MM.1S (cell line): ENCODE measurements around the gene LORICRIN.

ENCODE experiments used
- DNase-seq: peaks from one replicate; pipeline ENCODE4 v3.0.0-alpha.2; 2015
- H2AFZ ChIP-seq: fragments of 300-600 bp; sonication (generic); 2 replicates; pipeline ENCODE4 v1.6.0; 2016; ENCODE audit warnings: antibody characterized with exemption, low read length
- H3F3A ChIP-seq: fragments of 300-600 bp; sonication (generic); 2 replicates; pipeline ENCODE4 v1.6.1; 2016; ENCODE audit warnings: mild to moderate bottlenecking, antibody characterized with exemption, low read length, moderate library complexity, mixed read lengths; ENCODE audit not compliant: insufficient read depth
- H3K27ac ChIP-seq: fragments of 300-600 bp; sonication (generic); 2 replicates; pipeline ENCODE4 v1.5.1; 2016; ENCODE audit warnings: mild to moderate bottlenecking, low read length
- H3K27me3 ChIP-seq: fragments of 300-600 bp; sonication (generic); replicated peaks from 2 replicates; pipeline ENCODE4 v1.6.0; 2016; ENCODE audit warnings: low read length; ENCODE audit not compliant: insufficient read depth
- H3K36me3 ChIP-seq: fragments of 300-600 bp; sonication (generic); replicated peaks from 2 replicates; pipeline ENCODE4 v1.6.1; 2016; ENCODE audit warnings: mild to moderate bottlenecking, low read length, mixed read lengths; ENCODE audit not compliant: insufficient read depth
- H3K4me1 ChIP-seq: fragments of 300-600 bp; sonication (generic); 2 replicates; pipeline ENCODE4 v1.6.1; 2016; ENCODE audit warnings: low read length, mixed read lengths
- H3K4me2 ChIP-seq: fragments of 300-600 bp; sonication (generic); 2 replicates; pipeline ENCODE4 v1.6.0; 2016; ENCODE audit warnings: low read depth, low read length
- H3K4me3 ChIP-seq: fragments of 300-600 bp; sonication (generic); 2 replicates; pipeline ENCODE4 v1.5.1; 2016; ENCODE audit warnings: low read length, mixed read lengths
- H3K79me2 ChIP-seq: fragments of 300-600 bp; sonication (generic); 2 replicates; pipeline ENCODE4 v1.6.1; 2016; ENCODE audit warnings: mixed run types, low read length, mixed read lengths
- H3K9ac ChIP-seq: fragments of 300-600 bp; sonication (generic); 2 replicates; pipeline ENCODE4 v1.6.1; 2016; ENCODE audit warnings: low read length, mixed read lengths
- H3K9me2 ChIP-seq: fragments of 300-600 bp; sonication (generic); replicated peaks from 2 replicates; pipeline ENCODE4 v1.6.1; 2016; ENCODE audit warnings: mild to moderate bottlenecking, low read length, mixed read lengths; ENCODE audit not compliant: insufficient read depth
- H3K9me3 ChIP-seq: fragments of 300-600 bp; sonication (generic); replicated peaks from 2 replicates; pipeline ENCODE4 v1.6.1; 2016; ENCODE audit warnings: mild to moderate bottlenecking, low read length, mixed read lengths; ENCODE audit not compliant: insufficient read depth
- H4K20me1 ChIP-seq: fragments of 300-600 bp; sonication (generic); 2 replicates; pipeline ENCODE4 v1.6.1; 2016; ENCODE audit warnings: mild to moderate bottlenecking, low read length, moderate library complexity, mixed read lengths; ENCODE audit not compliant: insufficient read depth
- CTCF ChIP-seq: fragments of 300-600 bp; sonication (generic); IDR thresholded peaks from 2 replicates; pipeline ENCODE4 v1.5.1; 2016; ENCODE audit warnings: antibody characterized with exemption, low read length, mixed read lengths
- EZH2 ChIP-seq: fragments of 300-600 bp; sonication (generic); optimal IDR thresholded peaks from 2 replicates; pipeline ENCODE3; 2017; ENCODE audit warnings: low read depth, mild to moderate bottlenecking, antibody characterized with exemption, low read length, mixed read lengths
- EZH2phosphoT487 ChIP-seq: fragments of 300-600 bp; sonication (generic); IDR thresholded peaks from 2 replicates; pipeline ENCODE4 v1.6.1; 2018; ENCODE audit warnings: antibody characterized with exemption, low read length

LORICRIN gene

GRCh38 chr1:153292740-153293479 lies 33.4 kb downstream of the LORICRIN start:
- H3K27ac ChIP-seq = no peak overlapping the region
- no peak overlapping the region for H3K4me3 ChIP-seq
- no peaks in the 10 kb centered on the region for H3K36me3 ChIP-seq
- no peaks in the 10 kb centered on the region for H3K9me2 ChIP-seq
- TF ChIP-seq EZH2 (no peak), CTCF (no peak), EZH2phosphoT487 (no peak)
- H3F3A ChIP-seq = no peaks in the 10 kb centered on the region
- no peak overlapping the region for H3K4me2 ChIP-seq
- no peaks in the 10 kb centered on the region for H4K20me1 ChIP-seq
- DNase-seq = no peak
- no peaks in the 10 kb centered on the region for H3K9me3 ChIP-seq
- H3K4me1 ChIP-seq = no peaks in the 10 kb centered on the region
- H3K9ac ChIP-seq = no peak overlapping the region
- no peak overlapping the region for H2AFZ ChIP-seq
- H3K27me3 ChIP-seq = no peaks in the 10 kb centered on the region
- H3K79me2 ChIP-seq = no peaks in the 10 kb centered on the region

DNA sequence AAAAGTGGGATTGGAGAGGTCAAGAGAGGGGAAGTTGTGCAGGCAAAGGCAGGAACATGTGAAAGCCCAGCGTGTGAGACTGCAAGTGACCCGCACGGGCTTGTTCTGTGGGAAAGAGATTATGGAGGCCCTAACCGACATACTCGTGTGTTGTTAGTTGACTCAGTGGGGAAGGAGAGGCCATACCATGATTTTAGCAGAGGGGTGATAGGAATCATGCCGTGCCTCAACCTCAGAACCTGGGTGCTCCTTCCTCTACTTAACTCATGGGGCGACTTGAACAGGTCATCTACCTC lies 33.9 kb downstream of the LORICRIN start:
- Histone ChIP-seq H2AFZ (no peak overlapping the region), H3K36me3 (no peaks in the 10 kb centered on the region), H3K9me2 (no peaks in the 10 kb centered on the region), H3K79me2 (no peaks in the 10 kb centered on the region), H3K27ac (no peak overlapping the region), H4K20me1 (no peaks in the 10 kb centered on the region), H3K4me3 (no peak overlapping the region), H3F3A (no peaks in the 10 kb centered on the region), H3K4me1 (no peaks in the 10 kb centered on the region), H3K9me3 (no peaks in the 10 kb centered on the region), H3K27me3 (no peaks in the 10 kb centered on the region), H3K9ac (no peak overlapping the region), H3K4me2 (no peak overlapping the region)
- DNase-seq = no peak
- TF ChIP-seq CTCF = no peak
- no peak for TF ChIP-seq EZH2
- no peak for TF ChIP-seq EZH2phosphoT487

- no peaks in the 10 kb centered on the region for H3K4me1 ChIP-seq
Observed at GRCh38 chr1:153293851-153294250, 34.4 kb downstream of the LORICRIN start.

More at GRCh38 chr1:153293851-153294250, 34.4 kb downstream of the LORICRIN start:
- Histone ChIP-seq H3K4me3 (no peak overlapping the region), H3K4me2 (no peak overlapping the region), H4K20me1 (no peaks in the 10 kb centered on the region), H3K9me2 (no peaks in the 10 kb centered on the region), H3K79me2 (no peaks in the 10 kb centered on the region), H2AFZ (peak overlapping the region; percentile 3; the same call in 1 of the 2 replicates), H3K9me3 (no peaks in the 10 kb centered on the region), H3K9ac (no peak overlapping the region), H3F3A (no peaks in the 10 kb centered on the region), H3K36me3 (no peaks in the 10 kb centered on the region), H3K27ac (no peak overlapping the region), H3K27me3 (no peaks in the 10 kb centered on the region)
- no peak for DNase-seq
- no peak for TF ChIP-seq EZH2phosphoT487
- no peak for TF ChIP-seq CTCF
- no peak for TF ChIP-seq EZH2
